ENCODE results near the gene YEATS4.

The YEATS4 gene

DNA sequence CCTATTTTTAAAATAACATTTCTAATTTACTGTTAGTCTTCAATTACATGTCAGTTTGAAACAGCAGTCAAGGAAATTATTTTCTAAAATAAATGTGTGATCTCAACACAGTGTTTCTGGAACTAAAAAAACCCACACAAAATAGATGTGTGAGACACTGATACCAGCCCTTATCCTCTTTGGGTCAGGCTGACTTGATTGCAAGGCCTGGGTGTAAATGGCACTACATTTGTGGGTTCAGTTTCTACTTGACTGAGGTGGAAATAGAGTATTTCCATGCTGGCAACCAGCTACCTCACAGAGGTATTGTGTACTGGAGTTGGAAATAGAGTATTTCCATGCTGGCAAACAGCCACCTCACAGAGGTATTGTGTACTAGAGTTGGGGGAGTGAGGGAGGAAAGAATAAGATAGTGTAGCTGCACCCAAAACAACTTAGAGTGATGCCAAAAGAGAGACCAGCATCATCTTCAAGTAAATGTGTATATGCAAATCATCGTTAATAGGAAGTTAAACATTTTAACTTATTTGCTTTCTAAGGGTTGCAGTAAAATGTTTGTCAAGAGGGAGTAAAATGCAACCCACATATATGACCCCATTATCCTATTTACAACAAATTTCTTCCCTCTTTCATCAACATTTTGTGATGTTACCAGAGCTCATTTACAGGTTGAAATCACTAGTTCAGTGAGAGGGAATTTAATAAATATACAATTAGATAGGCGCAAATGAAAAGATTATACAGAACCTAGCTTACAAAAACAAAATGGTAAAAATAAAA lies 22.0 kb upstream of the YEATS4 start:
- TF ChIP-seq, protein P1, sequence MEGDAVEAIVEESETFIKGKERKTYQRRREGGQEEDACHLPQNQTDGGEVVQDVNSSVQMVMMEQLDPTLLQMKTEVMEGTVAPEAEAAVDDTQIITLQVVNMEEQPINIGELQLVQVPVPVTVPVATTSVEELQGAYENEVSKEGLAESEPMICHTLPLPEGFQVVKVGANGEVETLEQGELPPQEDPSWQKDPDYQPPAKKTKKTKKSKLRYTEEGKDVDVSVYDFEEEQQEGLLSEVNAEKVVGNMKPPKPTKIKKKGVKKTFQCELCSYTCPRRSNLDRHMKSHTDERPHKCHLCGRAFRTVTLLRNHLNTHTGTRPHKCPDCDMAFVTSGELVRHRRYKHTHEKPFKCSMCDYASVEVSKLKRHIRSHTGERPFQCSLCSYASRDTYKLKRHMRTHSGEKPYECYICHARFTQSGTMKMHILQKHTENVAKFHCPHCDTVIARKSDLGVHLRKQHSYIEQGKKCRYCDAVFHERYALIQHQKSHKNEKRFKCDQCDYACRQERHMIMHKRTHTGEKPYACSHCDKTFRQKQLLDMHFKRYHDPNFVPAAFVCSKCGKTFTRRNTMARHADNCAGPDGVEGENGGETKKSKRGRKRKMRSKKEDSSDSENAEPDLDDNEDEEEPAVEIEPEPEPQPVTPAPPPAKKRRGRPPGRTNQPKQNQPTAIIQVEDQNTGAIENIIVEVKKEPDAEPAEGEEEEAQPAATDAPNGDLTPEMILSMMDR (IDR thresholded peaks at IDR 0.05; ENCODE audit: low read depth, low read length), result no peak

DNA sequence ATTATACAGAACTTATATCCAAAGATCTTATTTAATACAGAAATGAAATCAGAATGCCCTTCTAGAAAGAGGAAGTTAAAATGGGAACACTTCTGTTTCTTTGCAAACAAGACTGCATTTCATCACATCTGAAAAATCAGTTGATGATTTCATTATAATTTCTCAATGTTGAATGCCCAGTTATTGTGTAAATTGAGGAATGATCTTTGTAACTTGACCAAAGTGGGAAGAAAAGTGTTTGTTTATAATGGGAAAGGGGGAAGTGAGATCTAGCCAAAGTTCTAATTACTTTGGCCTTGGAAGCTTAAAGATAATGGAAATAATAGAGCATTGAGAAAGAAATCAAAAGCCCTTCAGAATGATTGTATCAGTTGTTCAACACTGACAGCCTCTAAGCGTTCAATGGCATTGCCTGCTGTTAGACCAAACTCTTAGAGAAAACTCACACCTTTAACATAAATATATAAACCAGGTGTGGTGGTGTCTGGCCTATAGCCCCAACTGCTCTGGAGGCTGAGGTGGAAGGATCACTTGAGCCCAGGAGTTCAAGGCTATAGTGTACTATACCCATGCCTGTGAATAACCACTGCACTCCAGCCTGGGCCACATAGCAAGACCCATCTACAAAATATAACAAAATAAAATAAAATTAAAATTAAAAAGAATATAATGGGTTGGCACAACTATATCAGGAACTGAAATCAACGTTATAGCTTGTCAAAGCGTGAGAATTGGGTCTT lies 21.3 kb upstream of the YEATS4 start:
- TF ChIP-seq, protein P1 (IDR thresholded peaks at IDR 0.05; ENCODE audit: low read depth, low read length), result no peak

More for the DNA sequence above, 22.0 kb upstream of the YEATS4 start:
- H3K4me3 ChIP-seq (ENCODE audit: low read depth, low read length), result no peak overlapping the region

DNA sequence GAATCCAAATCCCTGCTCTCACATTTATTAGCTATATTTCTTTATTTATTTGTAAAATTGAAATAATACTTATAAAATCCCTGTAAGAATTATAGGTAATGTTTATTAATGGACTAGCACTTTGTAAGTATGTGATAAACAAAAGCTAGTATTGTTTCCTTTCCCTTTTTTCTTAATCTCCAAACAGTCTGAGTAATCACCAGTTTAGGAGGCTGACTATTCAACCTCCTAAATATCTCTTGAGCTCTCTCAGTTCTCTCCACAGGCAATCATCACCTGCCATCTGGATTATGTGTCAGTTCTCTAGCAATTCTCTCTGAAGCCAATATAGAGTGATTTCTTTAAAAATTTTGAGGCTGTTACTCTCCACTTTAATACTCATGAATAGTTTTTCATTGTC lies 20.6 kb upstream of the YEATS4 start:
- H3K4me3 ChIP-seq (ENCODE audit: low read depth, low read length), result no peak overlapping the region
- TF ChIP-seq, protein P1 (IDR thresholded peaks at IDR 0.05; ENCODE audit: low read depth, low read length), result no peak

More for the DNA sequence above, 21.3 kb upstream of the YEATS4 start:
- no peak overlapping the region for H3K4me3 ChIP-seq (ENCODE audit: low read depth, low read length)

DNA sequence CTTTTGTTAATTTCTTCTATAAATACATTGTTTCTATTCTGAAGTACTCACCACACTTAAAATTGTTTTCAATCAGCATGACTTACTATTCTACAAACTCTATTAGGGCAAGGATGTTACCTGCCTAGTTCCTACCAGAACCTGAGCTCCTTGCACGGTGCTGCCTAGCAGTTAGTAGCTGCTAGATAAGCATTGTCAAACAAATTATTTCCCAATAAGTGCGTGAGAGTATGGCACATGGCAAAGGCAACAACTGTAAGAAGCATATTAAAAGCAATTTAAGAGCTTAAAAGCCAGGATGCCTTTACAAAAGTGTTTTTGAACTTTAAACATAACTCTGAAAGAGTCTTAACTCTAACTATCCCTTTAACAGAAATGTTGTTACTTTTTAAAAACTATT lies 19.5 kb upstream of the YEATS4 start:
- TF ChIP-seq, protein P1 (IDR thresholded peaks at IDR 0.05; ENCODE audit: low read depth, low read length), result no peak
- no peak overlapping the region for H3K4me3 ChIP-seq (ENCODE audit: low read depth, low read length)

DNA sequence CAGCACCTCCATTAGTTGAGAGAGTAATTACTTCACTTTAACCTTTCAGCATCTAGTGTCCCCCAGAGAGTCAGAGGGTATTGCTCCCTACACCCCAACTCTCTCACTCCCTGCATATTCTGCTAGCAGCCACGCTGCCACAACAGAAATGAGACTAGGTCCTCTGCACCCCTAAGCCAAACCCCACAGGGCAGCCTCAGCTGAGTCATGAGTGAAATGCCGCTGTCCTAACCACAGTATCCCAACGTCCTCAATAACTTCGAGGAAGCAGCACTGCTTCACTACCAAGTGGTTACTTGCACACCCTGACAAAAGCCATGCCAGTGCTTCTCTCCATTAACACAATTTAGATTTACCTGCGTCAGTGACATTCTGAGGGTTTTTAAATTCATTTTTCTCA lies 18.2 kb upstream of the YEATS4 start:
- TF ChIP-seq, protein P1 (IDR thresholded peaks at IDR 0.05; ENCODE audit: low read depth, low read length), result no peak

DNA sequence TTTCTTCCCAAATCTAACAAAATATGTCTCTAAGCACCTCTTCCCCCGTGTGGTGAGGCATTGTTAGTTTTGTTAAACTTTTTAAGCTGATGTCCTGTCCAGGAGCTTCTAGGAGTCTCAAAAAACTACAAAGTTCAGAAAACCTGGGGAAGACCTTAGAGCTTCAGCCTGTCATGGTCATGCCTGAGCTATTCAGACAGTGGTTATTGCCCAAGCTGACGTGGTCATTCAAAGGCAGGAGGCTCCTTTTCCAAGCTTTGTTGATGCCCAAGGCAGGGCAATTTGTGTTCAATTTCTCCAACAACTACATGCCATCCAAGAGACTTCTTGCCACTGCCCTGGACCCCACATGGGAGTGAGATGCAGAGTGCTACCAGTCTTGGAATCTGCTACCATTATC lies 17.1 kb upstream of the YEATS4 start:
- no peak overlapping the region for H3K4me3 ChIP-seq (ENCODE audit: low read depth, low read length)
- TF ChIP-seq, protein P1 (IDR thresholded peaks at IDR 0.05; ENCODE audit: low read depth, low read length), result no peak

More for the DNA sequence above, 18.2 kb upstream of the YEATS4 start:
- no peak overlapping the region for H3K4me3 ChIP-seq (ENCODE audit: low read depth, low read length)

DNA sequence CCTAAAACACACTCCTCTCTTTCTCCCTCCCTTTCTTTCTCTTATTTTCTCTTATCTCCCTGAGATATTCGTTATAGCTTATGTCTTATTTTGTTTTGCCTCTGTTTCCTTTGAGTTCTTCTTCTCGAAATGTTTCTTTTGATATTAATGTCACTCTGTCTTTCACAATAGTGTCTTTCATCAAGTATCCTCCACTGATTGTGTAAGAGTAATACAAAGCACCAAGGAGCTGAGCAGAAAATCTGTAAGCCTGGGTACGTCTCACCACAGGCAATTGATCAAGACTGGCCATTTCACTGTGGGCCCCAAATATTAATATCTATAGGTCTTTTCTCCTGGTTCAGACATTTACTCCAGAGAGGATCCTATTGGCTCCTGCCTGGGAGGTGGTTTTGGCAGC lies 16.2 kb upstream of the YEATS4 start:
- TF ChIP-seq, protein P1 (IDR thresholded peaks at IDR 0.05; ENCODE audit: low read depth, low read length), result no peak
- no peak overlapping the region for H3K4me3 ChIP-seq (ENCODE audit: low read depth, low read length)

Measured in WI38 (cell line).